HG03097 (cell line): ENCODE data around the gene GIT2.
"Not testable (repeated sequence)": the region's sequence is repeated elsewhere in the genome, so short reads cannot be mapped to it uniquely, and the experiment has no call there.

Experiments
- ATAC-seq: cut with Tn5 transposase; IDR thresholded peaks from one replicate; pipeline ENCODE4 v1.9.1; 2021; ENCODE audit not compliant: unreplicated experiment, low FRiP score

Gene GIT2

GRCh38 chr12:109949089-109949488 is 47.1 kb downstream of the GIT2 start:
- no peak for ATAC-seq

GRCh38 chr12:109948368-109948767 is 47.8 kb downstream of the GIT2 start:
- ATAC-seq, result no peak

- no peak for ATAC-seq
These were observed 48.6 kb downstream of the GIT2 start for GRCh38 chr12:109947521-109947920.

GRCh38 chr12:109946913-109947312 is 49.3 kb downstream of the GIT2 start:
- ATAC-seq, result no peak

GRCh38 chr12:109946505-109946904 is 49.7 kb downstream of the GIT2 start:
- no peak for ATAC-seq

DNA sequence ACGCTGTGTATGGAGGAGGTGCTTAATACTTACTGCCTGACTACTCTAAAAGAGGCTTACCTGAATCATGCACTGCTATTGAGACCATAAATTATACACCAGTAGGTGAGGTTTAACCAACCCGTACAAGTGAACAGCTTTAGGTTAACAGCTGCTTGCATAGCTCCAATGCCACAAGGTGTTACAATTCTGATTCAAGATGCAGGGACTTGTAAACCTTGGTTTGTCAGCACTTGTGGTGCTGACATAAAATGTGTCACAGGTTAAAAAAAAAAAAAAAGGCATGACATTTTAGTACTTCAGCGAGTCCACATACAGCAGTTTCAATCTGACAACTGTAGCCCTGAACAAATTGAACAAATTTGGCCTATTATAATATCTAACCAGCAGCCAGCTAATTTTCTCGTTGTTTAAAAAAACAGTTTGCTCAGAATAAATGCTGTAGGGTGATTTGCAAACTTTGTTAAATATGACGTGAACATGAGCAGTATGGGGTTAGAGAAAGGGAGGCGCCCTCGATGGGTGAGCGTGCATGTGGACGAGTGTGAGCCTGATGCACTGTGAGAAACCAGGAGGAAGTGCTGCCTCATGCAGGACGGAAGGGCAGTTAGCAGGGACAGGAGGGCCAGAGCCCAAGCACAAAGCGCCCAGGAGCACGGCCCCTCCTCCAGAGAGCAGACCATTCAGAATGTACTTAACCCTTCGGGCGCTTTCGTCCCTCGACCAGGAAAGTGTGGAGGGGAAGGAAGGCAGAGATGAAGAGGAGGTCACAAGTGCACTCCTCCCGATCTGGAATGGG is 51.4 kb downstream of the GIT2 start:
- ATAC-seq, result no peak

DNA sequence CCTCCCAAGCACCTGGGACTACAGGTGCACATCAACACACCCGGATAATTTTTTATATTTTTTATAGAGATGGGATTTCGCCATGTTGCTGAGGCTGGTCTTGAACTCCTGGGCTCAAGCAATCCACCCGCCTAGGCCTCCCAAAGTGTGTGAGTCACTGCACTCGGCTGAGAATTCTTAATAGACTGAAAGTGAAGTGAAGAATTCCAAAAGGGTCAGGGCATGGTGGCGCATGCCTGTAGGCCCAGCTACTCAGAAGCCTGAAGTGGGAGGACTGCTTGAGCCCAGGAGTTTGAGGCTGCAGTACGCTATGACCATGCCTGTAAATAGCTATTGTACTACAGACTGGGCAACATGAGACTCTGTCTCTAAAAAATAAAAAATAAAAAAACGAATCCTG is 52.4 kb downstream of the GIT2 start:
- no peak for ATAC-seq

DNA sequence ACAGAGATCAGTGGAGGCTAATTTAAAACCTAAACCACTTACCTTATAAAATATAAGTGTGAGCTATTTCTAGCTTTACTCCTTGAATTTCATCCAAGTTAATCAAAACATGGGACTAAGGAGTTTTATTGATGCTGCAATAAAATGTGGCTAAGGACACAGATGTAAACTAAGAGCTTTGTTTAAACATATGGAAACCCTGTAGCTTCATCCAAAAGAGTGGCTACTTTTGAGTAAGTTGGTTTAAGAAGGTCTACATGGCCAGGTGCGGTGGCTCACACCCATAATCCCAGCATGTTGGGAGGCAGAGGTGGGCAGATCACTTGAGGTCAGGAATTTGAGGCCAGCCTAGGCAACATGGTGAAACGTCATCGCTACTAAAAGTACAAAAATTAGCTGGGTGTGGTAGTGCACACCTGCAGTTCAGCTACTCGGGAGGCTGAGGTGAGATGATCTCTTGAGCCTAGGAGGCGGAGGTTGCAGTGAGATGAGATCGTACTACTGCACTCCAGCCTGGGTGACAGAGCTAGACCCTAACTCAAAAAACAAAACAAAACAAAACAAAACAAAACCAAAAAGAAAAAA is 55.7 kb downstream of the GIT2 start:
- no peak for ATAC-seq

- no peak for ATAC-seq
These were observed 56.7 kb downstream of the GIT2 start for GRCh38 chr12:109939504-109939903.

- no peak for ATAC-seq
These were observed 57.2 kb downstream of the GIT2 start for GRCh38 chr12:109938947-109939346.

DNA sequence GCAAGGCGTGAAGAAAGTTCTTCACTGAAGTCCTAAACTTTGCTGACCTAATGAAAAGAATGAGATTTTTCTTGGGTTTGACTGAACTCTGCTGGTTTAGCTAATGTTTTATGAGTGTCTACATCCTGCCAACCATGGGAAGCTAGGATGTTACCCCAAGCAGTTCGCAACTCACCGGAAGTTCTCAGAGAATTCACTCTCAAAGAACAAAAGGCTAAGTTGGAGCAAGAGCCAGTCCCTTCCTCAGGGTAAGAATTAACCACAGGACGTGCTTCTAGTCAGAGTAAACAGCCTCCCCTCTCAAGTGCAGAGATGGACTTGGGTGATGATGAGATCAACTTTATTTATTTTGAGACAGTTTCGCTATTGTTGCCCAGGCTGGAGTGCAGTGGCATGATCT is 58.8 kb downstream of the GIT2 start:
- ATAC-seq, result no peak

GRCh38 chr12:109934026-109934425 is 62.1 kb downstream of the GIT2 start:
- ATAC-seq, result no peak

GRCh38 chr12:109932878-109933503 is 63.2 kb downstream of the GIT2 start:
- ATAC-seq, result no peak

GRCh38 chr12:109931143-109931542 is 65.0 kb downstream of the GIT2 start:
- no peak for ATAC-seq

DNA sequence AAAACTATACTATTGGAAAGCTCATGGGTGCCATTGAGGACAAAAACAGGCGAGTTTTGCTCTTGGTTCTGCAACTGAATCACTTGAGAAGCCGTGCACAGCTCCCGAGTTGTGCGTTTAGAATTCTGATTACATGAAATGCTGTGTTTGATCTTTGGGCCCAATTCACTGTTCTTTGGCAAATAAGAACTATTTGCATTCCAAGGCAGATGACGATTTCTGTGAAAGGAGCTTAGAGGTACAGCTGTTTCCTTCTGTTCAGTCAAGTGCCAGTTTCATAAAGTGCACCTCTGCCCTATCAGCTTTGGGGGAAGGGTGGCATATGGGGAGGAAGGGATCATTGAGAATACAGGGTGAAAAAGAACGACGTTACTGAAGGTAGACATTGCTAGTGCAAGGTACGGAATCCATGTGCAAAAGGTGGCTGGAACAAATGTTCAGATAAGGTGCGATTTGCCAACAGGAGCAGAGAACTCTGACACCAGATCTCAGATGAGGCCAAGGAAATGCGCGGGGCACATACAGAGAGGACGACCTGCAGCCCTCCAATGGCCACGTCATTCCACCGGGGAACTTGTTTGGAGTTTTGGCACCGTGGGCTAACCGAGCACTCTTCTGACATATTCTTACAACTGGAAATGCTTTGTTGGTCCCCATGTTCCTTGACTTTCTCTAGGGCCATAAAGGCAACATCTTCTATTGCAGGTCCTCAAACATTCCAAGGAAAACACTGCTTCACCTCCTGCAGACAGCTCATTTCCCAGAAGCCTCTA is 66.0 kb downstream of the GIT2 start:
- ATAC-seq, result no peak

- not testable (repeated sequence) for ATAC-seq
These were observed 66.8 kb downstream of the GIT2 start for GRCh38 chr12:109929326-109929725.

DNA sequence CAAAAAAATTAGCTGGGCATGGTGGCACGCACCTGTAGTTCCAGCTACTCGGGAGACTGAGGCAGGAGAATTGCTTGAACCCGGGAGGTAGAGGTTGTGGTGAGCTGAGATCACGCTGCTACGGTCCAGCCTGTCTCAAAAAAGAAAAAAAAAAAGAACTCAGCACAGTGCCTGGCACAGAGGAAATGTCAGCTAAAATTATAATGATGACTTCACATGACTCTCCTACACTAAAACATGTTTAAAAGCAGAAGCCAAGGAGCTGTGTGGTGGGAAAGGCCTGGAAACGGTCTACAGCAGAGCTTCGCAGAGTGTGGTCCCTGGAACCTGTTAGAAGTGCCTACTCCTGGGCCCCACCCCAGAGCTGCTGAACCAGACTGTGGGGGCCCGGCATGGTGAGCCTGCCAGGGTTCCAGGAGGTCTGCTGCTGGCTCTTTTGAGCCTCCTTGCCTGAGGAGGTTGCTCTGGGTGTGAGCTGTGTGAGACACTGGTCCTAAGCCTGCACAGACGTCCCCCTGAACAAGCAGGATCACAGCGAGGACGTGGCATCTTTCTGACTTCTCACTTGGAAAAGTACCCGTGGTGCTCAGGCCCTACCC is 68.0 kb downstream of the GIT2 start:
- ATAC-seq, result no peak

GRCh38 chr12:109927622-109928021 is 68.5 kb downstream of the GIT2 start:
- no peak for ATAC-seq

DNA sequence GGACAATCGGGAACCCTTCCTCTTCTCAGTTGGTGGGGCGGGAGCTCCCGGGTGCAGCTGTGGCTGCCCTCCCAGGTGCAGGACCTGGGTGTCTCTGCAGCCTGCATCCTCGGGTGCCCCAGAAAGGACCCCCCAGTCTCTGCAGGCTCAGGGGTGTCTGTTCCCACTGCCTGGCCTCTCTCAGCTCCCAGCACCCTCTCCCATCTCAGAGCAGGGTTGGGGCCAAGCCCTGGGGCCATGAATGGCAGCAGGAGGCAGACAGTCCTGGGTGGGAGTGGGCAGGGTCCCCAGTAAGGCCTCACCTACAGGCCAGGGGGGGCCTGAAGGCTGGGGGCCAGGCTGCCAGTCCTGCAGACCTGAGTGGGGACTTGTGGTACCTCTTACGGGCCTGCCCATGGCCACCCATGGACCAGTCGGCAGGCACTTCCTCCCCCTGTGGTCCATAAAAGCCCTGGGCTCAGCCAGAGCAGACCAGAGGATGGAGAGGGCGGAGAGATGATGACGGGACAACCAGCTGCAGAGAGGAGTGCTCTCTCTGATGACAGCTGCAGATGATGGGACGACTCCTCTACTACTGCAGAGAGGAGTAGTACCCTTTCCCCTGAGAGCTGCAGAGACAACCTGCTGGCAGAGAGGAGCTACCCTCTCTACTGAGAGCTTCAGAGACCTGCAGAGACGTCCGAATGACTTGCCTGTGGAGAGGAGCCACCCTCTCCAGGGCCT is 69.5 kb downstream of the GIT2 start:
- no peak for ATAC-seq

GRCh38 chr12:109926016-109926415 is 70.2 kb downstream of the GIT2 start:
- ATAC-seq, result no peak
